Measurements from ENCODE around the gene GALR2.

Gene GALR2

GRCh38 chr17:76115138-76115754 lies 40.7 kb downstream of the GALR2 start:
- ATAC-seq, result no peak
- TF ChIP-seq ESRRG (CRISPR knock-in tag; IDR thresholded peaks at IDR 0.05), result no peak
- no peak for TF ChIP-seq ZNF70 (CRISPR knock-in tag; IDR thresholded peaks at IDR 0.05)
- TF ChIP-seq ZNF565 (CRISPR knock-in tag; conservative IDR thresholded peaks at IDR 0.05; ENCODE audit: low read depth), result no peak
- no peak for TF ChIP-seq GLIS3 (CRISPR knock-in tag; IDR thresholded peaks at IDR 0.05)
- TF ChIP-seq RARB (CRISPR knock-in tag; IDR thresholded peaks at IDR 0.05), result no peak
- no peak for TF ChIP-seq CSRNP3 (CRISPR knock-in tag; IDR thresholded peaks at IDR 0.05)
- TF ChIP-seq CREB5 (CRISPR knock-in tag; IDR thresholded peaks at IDR 0.05; ENCODE audit: low read depth), result no peak
- TF ChIP-seq POU6F1 (CRISPR knock-in tag; IDR thresholded peaks at IDR 0.05; ENCODE audit: borderline replicate concordance, low read depth), result no peak
- TF ChIP-seq TCF4 (CRISPR knock-in tag; IDR thresholded peaks at IDR 0.05; ENCODE audit: borderline replicate concordance), result no peak
- no peak for TF ChIP-seq ZC3H10 (CRISPR knock-in tag; IDR thresholded peaks at IDR 0.05)
- TF ChIP-seq ZFP30 (CRISPR knock-in tag; IDR thresholded peaks at IDR 0.05), result no peak
- TF ChIP-seq TOX (CRISPR knock-in tag; IDR thresholded peaks at IDR 0.05; ENCODE audit: borderline replicate concordance), result no peak
- TF ChIP-seq TSHZ2 (CRISPR knock-in tag; IDR thresholded peaks at IDR 0.05), result no peak
- TF ChIP-seq CSDC2 (CRISPR knock-in tag; IDR thresholded peaks at IDR 0.05), result no peak

GRCh38 chr17:76119409-76120371 lies 45.1 kb downstream of the GALR2 start:
- no peak for ATAC-seq
- no peak for TF ChIP-seq OSR1 (CRISPR knock-in tag; IDR thresholded peaks at IDR 0.05)
- TF ChIP-seq RARB (CRISPR knock-in tag; IDR thresholded peaks at IDR 0.05), result no peak

GRCh38 chr17:76120658-76121008 lies 46.1 kb downstream of the GALR2 start:
- TF ChIP-seq ARNTL (CRISPR knock-in tag; IDR thresholded peaks at IDR 0.05; ENCODE audit: borderline replicate concordance, low read depth) (no peak), ZNF8 (CRISPR knock-in tag; IDR thresholded peaks at IDR 0.05) (no peak), OSR1 (CRISPR knock-in tag; IDR thresholded peaks at IDR 0.05) (no peak), CREB5 (CRISPR knock-in tag; IDR thresholded peaks at IDR 0.05; ENCODE audit: low read depth) (no peak), CSRNP3 (CRISPR knock-in tag; IDR thresholded peaks at IDR 0.05) (no peak), TCF4 (CRISPR knock-in tag; IDR thresholded peaks at IDR 0.05; ENCODE audit: borderline replicate concordance) (no peak), GLIS3 (CRISPR knock-in tag; IDR thresholded peaks at IDR 0.05) (no peak), TSHZ2 (CRISPR knock-in tag; IDR thresholded peaks at IDR 0.05) (no peak), ISL1 (CRISPR knock-in tag; IDR thresholded peaks at IDR 0.05) (no peak)
- no peak for ATAC-seq
